BLaER1 treated with 17β-estradiol and CSF1 and Interleukin-3, amounts not matched to agents 10 nM and 100 nM (cell line): Measurements from ENCODE around the gene CACNA2D2.

ENCODE experiments used
- H3K27ac ChIP-seq, 11 experiments: shearing (Covaris generic); formaldehyde crosslinking; 2 replicates each; pipeline ENCODE4 v1.8.1; 2022
- H3K27me3 ChIP-seq, 11 experiments: shearing (Covaris generic); formaldehyde crosslinking; 2 replicates each; pipeline ENCODE4 v1.8.1; 2022
- H3K36me3 ChIP-seq, 11 experiments: shearing (Covaris generic); formaldehyde crosslinking; 2 replicates each; pipeline ENCODE4 v1.8.1; 2022
- H3K4me1 ChIP-seq, 10 experiments: shearing (Covaris generic); formaldehyde crosslinking; 2 replicates each; pipeline ENCODE4 v1.8.1; 2022
- H3K4me2 ChIP-seq, 11 experiments: shearing (Covaris generic); formaldehyde crosslinking; 2 replicates each; pipeline ENCODE4 v1.8.1; 2022
- H3K4me3 ChIP-seq, 10 experiments: shearing (Covaris generic); formaldehyde crosslinking; 2 replicates each; pipeline ENCODE4 v1.8.1; 2022
- H3K9ac ChIP-seq, 11 experiments: shearing (Covaris generic); formaldehyde crosslinking; 2 replicates each; pipeline ENCODE4 v1.8.1; 2022
- H3K9me3 ChIP-seq, 11 experiments: shearing (Covaris generic); formaldehyde crosslinking; replicated peaks in 1 of 11; 2 replicates each; pipeline ENCODE4 v1.8.1; 2022
- H4K20me1 ChIP-seq, 11 experiments: shearing (Covaris generic); formaldehyde crosslinking; 2 replicates each; pipeline ENCODE4 v1.8.1; 2022
- Cebpa-rat ChIP-seq, 11 experiments: shearing (Covaris generic); IDR thresholded peaks; 2 replicates each; pipeline ENCODE4 v1.8.1; 2022

CACNA2D2 gene

DNA sequence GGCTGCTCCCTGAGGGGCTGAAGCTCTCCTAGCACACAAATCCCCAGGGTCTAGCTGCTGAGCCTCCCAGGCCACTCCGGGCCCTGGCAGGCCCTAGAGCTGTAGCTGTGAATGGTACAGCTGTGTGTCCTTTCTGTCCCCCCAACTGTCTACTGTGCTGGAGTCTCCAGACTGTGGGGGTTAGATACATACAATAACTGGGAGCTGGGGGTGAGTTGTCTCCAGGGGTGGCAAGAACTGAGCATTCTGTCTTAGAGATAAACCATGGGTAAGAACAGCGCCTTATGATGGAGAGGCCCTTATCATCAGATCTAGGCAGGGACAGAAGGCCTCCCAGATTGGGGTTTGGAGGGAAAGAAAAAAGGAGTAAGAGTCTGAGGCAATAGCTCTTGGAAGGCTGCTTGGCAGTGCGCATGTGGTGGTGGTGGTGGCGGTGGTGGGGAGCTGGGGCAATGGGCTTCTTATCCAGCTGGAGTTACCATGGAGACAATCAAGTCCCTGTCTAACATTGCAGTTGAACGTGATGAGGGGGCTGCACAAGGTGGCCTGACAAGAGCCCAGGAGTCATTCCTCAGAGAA, 149.2 kb downstream of the CACNA2D2 start:
- H3K4me1 ChIP-seq = peaks cover 59 to 91% (median 80%) of the 10 kb centered on the region in 10 experiments
- H4K20me1 ChIP-seq = peaks cover 64 to 87% (median 80%) of the 10 kb centered on the region in 11 experiments
- peak overlapping the region in 3 of 11 experiments; percentile 54 to 99 (median 99); a peak in 7 of 22 replicates for H3K4me2 ChIP-seq
- H3K9me3 ChIP-seq = no peaks in the 10 kb centered on the region
- no peak overlapping the region for H3K4me3 ChIP-seq
- H3K27ac ChIP-seq = peak overlapping the region in 2 of 11 experiments; percentile 66 to 87; a peak in 2 of 22 replicates
- H3K36me3 ChIP-seq = peaks cover 42 to 73% (median 60%) of the 10 kb centered on the region in 11 experiments
- no peak for TF ChIP-seq Cebpa-rat (IDR thresholded peaks at IDR 0.05)
- no peaks in the 10 kb centered on the region for H3K27me3 ChIP-seq
- H3K9ac ChIP-seq = peak overlapping the region in 8 of 11 experiments; percentile 3 to 91 (median 50); a peak in 9 of 22 replicates

DNA sequence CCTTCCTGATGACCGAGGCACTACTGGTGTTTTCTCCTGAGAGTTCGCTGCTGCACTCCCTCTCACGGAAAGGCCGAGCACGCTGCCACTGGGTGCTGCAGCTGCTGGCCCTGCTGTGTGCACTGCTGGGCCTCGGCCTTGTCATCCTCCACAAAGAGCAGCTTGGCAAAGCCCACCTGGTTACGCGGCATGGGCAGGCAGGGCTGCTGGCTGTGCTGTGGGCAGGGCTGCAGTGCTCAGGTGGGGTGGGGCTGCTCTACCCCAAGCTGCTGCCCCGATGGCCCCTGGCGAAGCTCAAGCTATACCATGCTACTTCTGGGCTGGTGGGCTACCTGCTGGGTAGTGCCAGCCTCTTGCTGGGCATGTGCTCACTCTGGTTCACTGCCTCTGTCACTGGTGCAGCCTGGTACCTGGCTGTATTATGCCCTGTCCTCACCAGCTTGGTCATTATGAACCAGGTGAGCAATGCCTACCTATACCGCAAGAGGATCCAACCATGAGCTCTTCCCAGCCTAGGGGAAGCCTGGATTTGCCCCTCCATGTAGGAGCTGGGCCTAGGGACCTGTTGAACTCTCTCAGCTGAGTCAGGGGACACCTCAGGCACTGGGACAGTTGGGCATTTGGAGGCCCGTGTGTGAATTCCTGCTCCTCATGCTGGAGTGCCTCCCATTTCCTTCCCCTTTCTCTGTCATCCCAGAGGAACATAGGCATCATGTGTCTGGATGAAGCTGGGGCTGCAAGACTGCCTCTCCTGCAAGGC, 150.0 kb downstream of the CACNA2D2 start:
- H3K4me1 ChIP-seq = peaks cover 59 to 95% (median 82%) of the 10 kb centered on the region in 10 experiments

DNA sequence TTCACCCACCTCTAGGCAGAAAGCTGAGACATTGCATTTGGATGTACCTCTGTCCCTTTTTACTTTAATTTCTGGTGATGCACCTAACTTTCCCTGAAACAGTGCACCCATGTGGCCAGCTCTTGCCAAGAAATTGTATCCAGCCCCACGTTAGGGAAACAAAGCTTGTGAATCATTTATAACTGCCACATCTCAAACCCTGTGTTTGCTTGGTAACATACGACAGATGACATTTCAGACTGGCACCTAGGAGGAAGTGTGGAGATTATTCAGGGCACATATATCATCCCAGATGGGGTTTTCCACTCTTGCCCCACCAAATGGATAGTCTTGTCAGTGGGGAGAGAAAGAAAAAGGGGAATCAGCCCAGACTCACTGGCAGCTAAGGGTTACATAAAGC, 150.7 kb downstream of the CACNA2D2 start:
- peak overlapping the region in 9 of 11 experiments; percentile 18 to 53 (median 45); a peak in 9 of 22 replicates for H3K9ac ChIP-seq
- H3K36me3 ChIP-seq = peaks cover 42 to 81% (median 72%) of the 10 kb centered on the region in 11 experiments
- H4K20me1 ChIP-seq = peaks cover 55 to 81% (median 67%) of the 10 kb centered on the region in 11 experiments
- no peaks in the 10 kb centered on the region for H3K27me3 ChIP-seq
- H3K9me3 ChIP-seq = no peaks in the 10 kb centered on the region
- TF ChIP-seq Cebpa-rat (IDR thresholded peaks at IDR 0.05) = no peak
- H3K27ac ChIP-seq = peak overlapping the region in 8 of 11 experiments; percentile 30 to 87 (median 45); a peak in 12 of 22 replicates
- peaks cover 53 to 95% (median 78%) of the 10 kb centered on the region in 10 experiments for H3K4me1 ChIP-seq
- H3K4me2 ChIP-seq = peak overlapping the region in 5 of 11 experiments; percentile 97 to 99 (median 99); a peak in 9 of 22 replicates
- H3K4me3 ChIP-seq = no peak overlapping the region; a peak in 1 of 20 replicates

More for the DNA sequence above, 150.0 kb downstream of the CACNA2D2 start:
- peak overlapping the region in 9 of 11 experiments; percentile 11 to 87 (median 39); a peak in 15 of 22 replicates for H3K27ac ChIP-seq
- H4K20me1 ChIP-seq = peaks cover 62 to 87% (median 74%) of the 10 kb centered on the region in 11 experiments
- no peak overlapping the region; a peak in 1 of 20 replicates for H3K4me3 ChIP-seq
- H3K9me3 ChIP-seq = no peaks in the 10 kb centered on the region
- H3K27me3 ChIP-seq = no peaks in the 10 kb centered on the region
- TF ChIP-seq Cebpa-rat (IDR thresholded peaks at IDR 0.05) = no peak
- H3K4me2 ChIP-seq = peak overlapping the region in 5 of 11 experiments; percentile 15 to 99 (median 97); a peak in 9 of 22 replicates
- H3K36me3 ChIP-seq = peaks cover 42 to 81% (median 68%) of the 10 kb centered on the region in 11 experiments
- peak overlapping the region in 10 of 11 experiments; percentile 18 to 55 (median 46); a peak in 14 of 22 replicates for H3K9ac ChIP-seq

DNA sequence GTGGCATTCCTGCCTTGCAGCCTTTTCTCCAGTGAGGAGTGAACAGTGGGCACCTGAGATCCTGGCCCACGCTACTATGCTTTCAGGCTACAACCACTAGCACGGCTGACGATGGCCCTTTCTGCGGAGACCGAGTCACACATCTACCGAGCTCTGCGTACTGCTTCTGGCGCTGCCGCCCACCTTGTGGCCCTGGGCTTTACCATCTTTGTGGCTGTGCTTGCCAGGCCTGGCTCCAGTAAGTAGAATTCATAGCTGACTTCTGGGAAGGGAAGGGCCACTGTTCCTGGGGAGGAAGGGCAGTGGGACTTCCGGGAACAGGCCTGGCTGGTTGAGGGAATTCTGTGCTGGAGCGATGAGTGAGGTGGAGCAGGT, 152.1 kb downstream of the CACNA2D2 start:
- no peak for TF ChIP-seq Cebpa-rat (IDR thresholded peaks at IDR 0.05)
- Histone ChIP-seq H3K9ac (peak overlapping the region; percentile 82 to 91 (median 86); a peak in 21 of 22 replicates), H3K27ac (peak overlapping the region in 10 of 11 experiments; percentile 81 to 93 (median 90); a peak in 17 of 22 replicates)

DNA sequence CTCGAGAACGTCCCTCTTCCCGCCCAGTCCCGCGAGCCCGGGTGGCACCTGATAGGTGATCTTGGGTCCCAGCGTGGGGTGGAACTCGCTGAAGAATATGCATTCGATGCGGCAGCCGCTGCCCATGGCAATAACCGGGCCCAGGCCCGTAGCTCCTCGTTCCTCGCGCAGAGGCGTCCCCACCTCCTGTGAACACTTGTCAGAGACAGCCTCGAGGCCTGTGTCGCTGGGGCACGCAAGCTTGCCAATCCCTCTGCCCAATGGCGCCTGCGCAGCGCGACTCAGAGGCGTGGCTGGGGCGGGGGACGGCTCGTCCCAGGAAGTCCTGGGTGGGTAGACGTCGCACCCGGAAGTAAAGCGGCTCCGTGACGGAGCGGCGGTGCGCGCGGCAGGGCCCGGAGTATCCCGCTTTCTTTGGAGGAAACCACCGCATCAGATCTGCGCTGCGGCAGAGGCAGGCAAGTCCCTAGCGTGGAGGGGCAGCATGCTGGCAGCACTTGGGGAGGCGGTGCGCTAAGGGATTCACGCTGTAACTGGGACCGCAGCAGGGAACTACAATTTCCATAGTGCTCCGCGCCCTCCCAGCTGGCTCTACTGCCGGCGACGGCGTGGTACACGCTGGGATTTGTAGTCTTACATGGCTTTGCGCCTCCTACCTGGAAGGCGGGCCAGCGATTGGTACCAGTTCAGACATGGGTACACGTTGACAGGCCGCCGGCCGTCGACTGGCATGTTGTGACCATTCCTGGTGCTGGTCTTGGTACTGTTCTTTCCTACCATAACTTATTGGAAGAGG, 152.7 kb downstream of the CACNA2D2 start, which contains the start of the genes CYB561D2 and NPRL2:
Gene CYB561D2 (plus strand): TSS at position 336 of the 796 bp plus-strand sequence. CDS start 572 bp downstream, outside the sequence.
Gene NPRL2 (minus strand): TSS at position 249 of the 796 bp plus-strand sequence. CDS start 123 bp downstream, at position 126.
- peak within 1 kb of the TSS; percentile 81 to 93 (median 89) for H3K27ac ChIP-seq
- no peaks in the 10 kb centered on the region for H3K9me3 ChIP-seq
- peaks cover 29 to 65% (median 57%) of the 10 kb centered on the region in 11 experiments for H3K36me3 ChIP-seq
- peaks cover 35 to 61% (median 47%) of the 10 kb centered on the region in 11 experiments; a peak in 21 of 22 replicates for H4K20me1 ChIP-seq
- H3K27me3 ChIP-seq = peaks cover 0 to 8% (median 3%) of the 10 kb centered on the region in 11 experiments; a peak in 8 of 22 replicates
- peak within 1 kb of the TSS; percentile 60 to 82 (median 72) for H3K4me3 ChIP-seq
- peak within 1 kb of the TSS; percentile 82 to 91 (median 86) for H3K9ac ChIP-seq
- peaks cover 38 to 94% (median 74%) of the 10 kb centered on the region in 10 experiments for H3K4me1 ChIP-seq
- peak within 1 kb of the TSS; percentile 95 to 99 (median 98) for H3K4me2 ChIP-seq
- no peak for TF ChIP-seq Cebpa-rat (IDR thresholded peaks at IDR 0.05)

More for the DNA sequence above, 152.1 kb downstream of the CACNA2D2 start:
- Histone ChIP-seq H3K36me3 (peaks cover 34 to 71% (median 63%) of the 10 kb centered on the region in 11 experiments), H4K20me1 (peaks cover 40 to 66% (median 53%) of the 10 kb centered on the region in 11 experiments), H3K4me2 (peak overlapping the region; percentile 95 to 99 (median 98)), H3K4me1 (peaks cover 38 to 94% (median 74%) of the 10 kb centered on the region in 10 experiments), H3K27me3 (peaks cover 0 to 2% (median 0%) of the 10 kb centered on the region in 11 experiments; a peak in 4 of 22 replicates), H3K4me3 (peak overlapping the region; percentile 60 to 82 (median 72)), H3K9me3 (no peaks in the 10 kb centered on the region)

- Histone ChIP-seq H3K36me3 (peaks cover 23 to 60% (median 51%) of the 10 kb centered on the region in 11 experiments), H3K4me3 (peak overlapping the region; percentile 60 to 82 (median 72)), H3K4me2 (peak overlapping the region; percentile 95 to 99 (median 98)), H3K27ac (peak overlapping the region in 10 of 11 experiments; percentile 81 to 93 (median 90); a peak in 21 of 22 replicates), H4K20me1 (peaks cover 29 to 55% (median 42%) of the 10 kb centered on the region in 11 experiments; a peak in 21 of 22 replicates), H3K9me3 (no peaks in the 10 kb centered on the region), H3K4me1 (peaks cover 41 to 94% (median 74%) of the 10 kb centered on the region in 10 experiments), H3K9ac (peak overlapping the region; percentile 82 to 91 (median 86)), H3K27me3 (peaks cover 0 to 14% (median 9%) of the 10 kb centered on the region in 11 experiments; a peak in 11 of 22 replicates)
- no peak for TF ChIP-seq Cebpa-rat (IDR thresholded peaks at IDR 0.05)
These were observed 153.3 kb downstream of the CACNA2D2 start for GRCh38 chr3:50350213-50350526.

DNA sequence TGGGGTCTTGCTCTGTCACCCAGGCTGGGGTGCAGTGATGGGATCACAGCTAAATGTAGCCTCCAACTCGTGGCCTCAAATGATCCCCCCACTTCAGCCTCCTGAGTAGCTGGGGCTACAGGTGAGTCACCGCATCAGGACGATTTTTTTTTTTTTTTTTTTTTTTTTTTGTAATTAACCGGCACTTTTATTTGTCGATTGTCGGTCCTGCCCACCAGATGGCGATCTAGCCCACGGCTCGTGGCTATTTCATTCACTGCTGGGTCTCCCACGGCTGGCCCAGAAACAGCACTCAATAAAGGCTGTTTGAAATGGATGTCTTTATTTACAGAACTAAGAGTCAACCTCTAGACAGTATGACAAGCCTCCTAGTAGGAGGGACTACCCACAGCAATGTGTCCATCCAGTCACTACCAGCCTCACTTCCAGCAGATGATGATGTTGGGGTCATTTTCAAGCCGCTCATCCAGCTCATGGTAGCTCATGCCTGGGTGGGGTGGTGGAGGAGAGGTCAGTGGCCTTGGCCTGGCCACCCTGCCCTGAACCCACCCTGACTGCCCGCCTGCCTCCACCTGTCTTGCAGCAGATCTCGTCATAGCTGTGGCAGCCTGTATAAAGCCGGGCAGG, 156.1 kb downstream of the CACNA2D2 start:
- H3K36me3 ChIP-seq = peaks cover 0 to 31% (median 25%) of the 10 kb centered on the region in 11 experiments; a peak in 21 of 22 replicates
- H3K4me2 ChIP-seq = peak overlapping the region in 4 of 11 experiments; percentile 7 to 29 (median 20); a peak in 4 of 22 replicates
- H3K4me3 ChIP-seq = no peak overlapping the region
- peaks cover 54 to 94% (median 74%) of the 10 kb centered on the region in 10 experiments for H3K4me1 ChIP-seq
- no peaks in the 10 kb centered on the region for H3K9me3 ChIP-seq
- TF ChIP-seq Cebpa-rat (IDR thresholded peaks at IDR 0.05) = no peak
- H3K9ac ChIP-seq = peak overlapping the region in 5 of 11 experiments; percentile 15 to 89 (median 18); a peak in 3 of 22 replicates
- H3K27ac ChIP-seq = peak overlapping the region in 1 of 11 experiments; percentile 11; a peak in 1 of 22 replicates
- H3K27me3 ChIP-seq = peaks cover 0 to 19% (median 11%) of the 10 kb centered on the region in 11 experiments; a peak in 11 of 22 replicates
- peaks cover 4 to 26% (median 13%) of the 10 kb centered on the region in 11 experiments; a peak in 20 of 22 replicates for H4K20me1 ChIP-seq
